ENCODE data around the gene ALDH1A2.

Gene ALDH1A2

DNA sequence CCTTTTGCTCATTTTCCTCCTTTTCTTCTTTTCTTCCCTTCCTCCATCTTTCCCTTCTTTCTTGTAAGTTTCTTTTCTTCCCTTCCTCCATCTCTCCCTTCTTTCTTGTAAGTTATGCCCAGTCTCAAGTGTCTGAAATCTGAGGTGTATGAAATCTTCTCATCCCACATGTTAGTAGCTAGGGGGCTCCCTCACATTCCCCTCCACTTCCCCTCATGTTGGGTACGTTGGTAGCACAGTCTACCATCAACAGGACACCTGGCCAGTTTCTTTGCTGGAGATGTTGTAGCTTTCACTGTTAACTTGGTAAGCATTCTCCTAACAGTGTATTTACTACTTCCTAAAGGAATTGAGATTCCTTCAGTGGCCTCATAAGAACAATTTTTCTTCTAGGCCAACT, 133.9 kb downstream of the ALDH1A2 start:
- DNase-seq = no peak

DNA sequence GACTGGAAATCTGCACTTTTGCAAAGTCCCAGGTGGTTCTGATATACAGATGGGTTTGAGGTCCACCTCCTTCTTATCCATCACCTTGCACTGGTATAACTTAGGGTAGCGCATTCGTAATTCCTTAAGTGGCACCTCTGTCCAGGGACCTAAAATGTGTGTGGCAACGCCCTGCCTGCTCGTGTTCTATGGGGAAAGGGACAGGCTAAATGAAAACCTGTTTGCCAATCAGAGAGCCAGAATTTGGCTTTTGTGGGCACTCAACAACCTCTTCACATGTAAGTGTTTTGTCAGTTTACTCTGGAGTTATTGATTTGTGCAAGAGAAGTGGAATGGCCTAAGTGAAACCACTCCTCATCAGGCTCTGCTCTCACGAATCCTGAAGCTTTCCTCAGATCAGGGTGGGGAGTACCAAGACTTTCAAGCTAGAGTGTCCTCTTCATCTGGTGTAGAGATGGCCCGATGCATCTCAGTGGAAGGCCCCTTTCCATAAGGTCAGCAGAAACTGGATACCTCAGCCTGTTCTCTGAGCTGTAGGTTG, 138.3 kb downstream of the ALDH1A2 start:
- no peak for DNase-seq

DNA sequence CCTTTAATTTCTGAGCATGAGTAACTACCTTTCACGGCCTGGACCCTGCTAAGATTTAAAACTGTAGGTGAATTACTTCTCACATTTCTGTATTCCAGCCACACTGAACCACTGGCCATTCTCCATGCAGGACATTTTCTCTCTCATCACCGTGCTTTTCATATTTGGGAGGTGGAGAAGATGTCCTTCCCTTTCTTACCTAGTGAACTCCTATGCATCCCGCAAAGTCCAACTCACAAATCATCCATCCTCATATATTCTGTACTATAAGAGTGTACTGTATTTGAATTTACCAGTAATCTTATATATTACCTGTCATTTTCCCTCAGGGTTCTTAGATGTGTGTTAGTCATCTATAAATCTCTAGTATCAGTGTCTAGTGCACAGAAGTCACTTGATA, 139.9 kb downstream of the ALDH1A2 start:
- no peak for DNase-seq

DNA sequence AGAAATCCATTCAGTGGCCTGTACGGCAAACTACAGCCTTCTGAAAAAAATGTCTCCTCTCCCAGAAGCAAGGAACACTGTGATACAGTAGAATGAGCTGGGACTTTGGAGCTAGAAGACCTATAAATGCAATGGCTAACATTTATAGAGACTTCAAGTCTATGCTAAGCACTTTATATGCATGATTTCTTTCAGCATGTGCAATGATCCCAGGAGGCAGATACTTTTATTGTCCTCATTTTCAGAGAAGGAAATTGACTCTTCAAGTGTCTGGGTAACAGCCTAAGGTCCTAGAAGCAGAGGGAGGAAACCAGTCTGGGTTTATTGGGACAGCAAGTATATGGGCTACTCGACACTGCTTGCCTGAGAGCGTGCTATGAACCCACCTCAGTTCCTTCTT, 140.9 kb downstream of the ALDH1A2 start:
- no peak for DNase-seq

DNA sequence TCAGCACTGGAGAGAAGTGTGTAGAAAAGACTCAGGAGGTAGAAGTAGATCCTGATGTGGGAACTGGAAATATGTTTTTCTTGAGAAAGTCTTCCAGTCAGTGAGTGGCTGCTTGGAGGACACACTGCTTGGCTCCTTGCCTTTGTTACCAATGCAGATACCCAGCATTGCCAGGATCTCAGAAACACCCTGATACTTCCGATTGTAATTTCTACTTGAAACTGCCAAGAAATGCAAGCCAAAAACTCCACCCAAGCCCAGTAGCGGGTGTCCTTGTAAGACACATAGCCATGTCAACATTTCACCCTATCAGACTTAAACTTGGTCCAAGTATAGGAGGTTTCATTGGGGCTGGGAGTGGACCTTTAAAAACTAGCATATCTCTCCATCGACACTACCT, 141.8 kb downstream of the ALDH1A2 start:
- no peak for DNase-seq

DNA sequence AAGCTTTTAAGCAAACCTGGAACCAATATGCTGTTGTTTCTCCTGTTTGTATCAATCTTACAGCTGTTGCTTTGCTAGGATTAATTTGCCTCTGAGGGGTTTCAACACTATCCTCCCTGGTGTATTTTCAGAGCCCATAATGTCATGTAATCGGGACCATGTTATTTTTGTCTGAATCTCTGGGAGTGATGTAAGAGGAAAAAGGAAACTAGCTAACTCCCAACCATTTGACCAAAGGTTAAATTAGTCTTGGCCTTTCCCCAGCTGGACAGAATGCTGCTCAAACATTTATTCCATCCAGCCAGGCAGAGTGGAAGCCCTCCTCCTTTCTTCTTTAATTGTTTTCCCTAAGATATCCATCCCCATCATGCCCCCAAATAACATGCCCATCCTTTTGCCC, 142.2 kb downstream of the ALDH1A2 start:
- no peak for DNase-seq

DNA sequence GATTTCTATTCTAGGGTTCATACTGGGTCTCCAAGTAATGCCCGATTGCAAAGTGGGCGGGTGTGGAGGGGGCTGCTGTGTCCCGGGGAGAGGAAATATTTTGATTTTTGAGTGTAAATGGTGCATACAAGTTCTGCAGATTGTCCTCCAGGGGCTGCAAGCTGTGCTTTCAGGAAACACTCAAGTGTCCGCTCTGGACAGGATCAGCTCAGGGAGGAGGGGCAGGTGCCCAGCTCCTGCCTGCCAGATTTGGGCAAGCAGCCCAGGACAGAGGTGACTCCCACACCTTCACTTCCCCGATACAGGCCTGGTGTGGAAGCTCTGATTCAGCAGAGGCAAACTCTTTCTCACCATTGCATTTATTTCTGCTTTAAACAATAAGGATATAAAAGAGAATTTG, 142.7 kb downstream of the ALDH1A2 start:
- DNase-seq = no peak

DNA sequence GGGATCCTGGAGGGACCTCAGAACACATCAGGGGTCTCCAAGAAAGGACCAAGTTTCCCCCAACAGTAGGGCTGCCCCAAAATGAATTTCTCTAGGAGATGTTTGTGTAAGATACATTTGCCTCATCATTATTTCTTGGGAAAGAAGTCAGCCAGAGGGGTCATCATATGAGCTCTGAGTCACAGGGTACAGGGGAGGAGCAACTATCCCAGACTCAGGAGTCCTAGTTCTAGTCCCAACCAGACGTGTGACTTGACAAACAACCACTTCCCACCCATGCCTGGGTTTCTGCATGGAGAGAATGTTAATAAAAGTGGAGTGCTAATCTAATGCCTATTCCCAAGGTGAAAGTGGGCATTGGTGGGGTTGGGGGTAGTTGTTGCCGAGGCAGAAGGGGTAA, 144.1 kb downstream of the ALDH1A2 start:
- DNase-seq = no peak

DNA sequence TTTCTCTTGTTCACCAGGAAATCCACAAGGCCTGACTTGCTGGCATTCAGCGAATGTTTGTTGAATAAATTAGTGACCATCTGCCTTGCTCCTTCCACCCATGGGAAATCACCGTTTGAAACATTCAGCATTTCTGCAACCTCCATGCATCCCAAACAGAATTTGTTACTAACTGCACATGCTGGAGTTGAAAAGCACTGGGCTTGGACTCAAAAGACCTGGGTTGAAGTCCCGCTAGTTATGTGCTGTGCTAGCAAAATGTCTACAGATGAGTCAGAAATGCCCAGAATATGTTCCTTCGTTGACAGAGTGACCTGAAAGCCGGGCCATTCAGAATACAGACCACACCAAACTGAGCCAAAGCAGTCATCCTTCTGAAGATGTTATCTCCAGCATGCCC, 144.6 kb downstream of the ALDH1A2 start:
- DNase-seq = no peak

DNA sequence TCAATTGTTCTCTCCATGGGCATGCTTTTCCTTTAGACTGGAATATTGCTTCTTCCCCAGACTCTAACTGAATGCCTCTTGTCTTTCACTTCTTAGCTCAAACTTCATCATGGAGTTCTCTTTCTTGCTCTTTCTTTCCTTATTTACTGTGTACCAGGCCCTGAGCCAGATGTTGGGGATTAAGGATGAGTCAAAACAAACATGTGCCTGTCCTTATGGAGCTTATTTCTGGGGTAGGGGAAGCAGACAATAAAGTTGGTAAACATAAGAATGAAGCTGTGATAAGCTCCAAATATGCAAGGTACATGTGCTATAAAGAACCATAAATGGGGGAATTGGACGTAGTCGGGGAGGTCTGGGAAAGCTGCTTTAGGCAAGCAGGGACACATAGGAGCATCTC, 145.8 kb downstream of the ALDH1A2 start:
- no peak for DNase-seq

DNA sequence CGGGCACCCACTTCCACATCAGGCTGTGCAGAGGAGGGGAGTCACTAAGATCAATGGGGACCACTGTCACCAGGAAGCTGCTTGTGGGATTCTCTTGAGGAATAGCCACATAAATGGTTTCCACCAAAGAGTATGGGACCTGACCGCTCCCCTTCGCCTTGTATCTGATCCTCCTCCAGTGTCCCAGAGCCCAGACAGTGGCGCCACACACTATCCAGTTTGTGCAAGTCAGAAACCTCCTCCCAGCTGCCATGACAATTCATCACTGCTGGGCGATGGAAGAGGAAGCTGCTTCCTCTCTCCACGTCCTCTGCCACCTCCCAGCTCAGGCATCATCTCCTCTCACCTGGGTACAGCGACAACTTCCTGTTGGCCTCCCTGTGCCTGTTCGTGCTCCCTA, 147.5 kb downstream of the ALDH1A2 start:
- DNase-seq = no peak

DNA sequence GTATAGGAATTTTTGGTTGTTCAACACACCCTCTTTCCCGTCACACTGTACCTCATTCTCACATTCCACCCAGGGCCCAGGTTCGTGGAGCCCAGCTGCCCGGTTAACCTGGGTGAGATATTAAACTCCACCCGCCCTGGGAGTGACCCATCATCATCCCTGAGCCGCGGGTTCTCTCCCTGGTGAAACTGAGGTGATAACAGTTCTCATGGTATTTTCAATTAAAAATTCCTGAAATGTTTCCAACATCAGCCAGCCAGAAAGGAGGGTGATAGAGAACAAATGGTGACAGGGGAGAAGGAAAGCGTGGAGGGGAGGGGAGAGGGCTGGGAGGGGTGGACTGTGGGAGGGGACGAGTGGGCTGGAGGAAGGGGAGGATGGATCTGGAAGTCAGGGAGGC, 148.8 kb downstream of the ALDH1A2 start:
- DNase-seq = no peak

DNA sequence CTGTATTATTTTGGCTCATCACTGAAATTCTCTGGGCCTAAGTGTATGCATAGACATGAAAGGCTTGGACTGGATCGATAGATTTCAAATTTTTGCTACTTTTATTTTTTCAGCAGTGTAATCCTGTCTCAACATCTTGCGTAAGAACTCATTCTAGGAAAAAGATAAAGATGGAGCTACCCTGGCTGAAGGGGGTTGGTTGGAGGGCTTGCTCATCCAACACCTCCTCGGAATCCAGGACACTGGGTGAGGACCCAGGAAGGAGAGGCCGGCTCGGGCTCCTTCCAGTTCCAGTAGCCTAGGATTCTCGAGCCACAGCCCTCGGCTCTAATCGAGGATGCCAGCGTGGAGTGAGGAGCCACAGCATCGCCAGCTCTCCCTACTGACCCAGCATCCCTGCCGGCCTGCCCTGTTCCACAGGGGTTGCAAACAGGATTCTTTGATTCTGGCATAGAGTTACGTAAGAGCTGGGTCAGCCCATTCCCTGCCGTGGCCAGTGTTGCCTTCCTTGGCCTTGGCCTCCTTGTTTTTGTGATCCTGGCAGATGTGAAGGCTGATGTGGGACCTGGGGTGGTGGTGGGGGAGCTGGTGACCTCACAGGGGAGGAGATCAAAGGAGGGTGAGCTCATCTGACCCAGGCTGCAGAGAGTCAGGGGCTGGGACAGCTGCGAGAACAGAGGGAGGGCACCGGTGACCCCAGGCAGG, 149.5 kb downstream of the ALDH1A2 start:
- DNase-seq = no peak

DNA sequence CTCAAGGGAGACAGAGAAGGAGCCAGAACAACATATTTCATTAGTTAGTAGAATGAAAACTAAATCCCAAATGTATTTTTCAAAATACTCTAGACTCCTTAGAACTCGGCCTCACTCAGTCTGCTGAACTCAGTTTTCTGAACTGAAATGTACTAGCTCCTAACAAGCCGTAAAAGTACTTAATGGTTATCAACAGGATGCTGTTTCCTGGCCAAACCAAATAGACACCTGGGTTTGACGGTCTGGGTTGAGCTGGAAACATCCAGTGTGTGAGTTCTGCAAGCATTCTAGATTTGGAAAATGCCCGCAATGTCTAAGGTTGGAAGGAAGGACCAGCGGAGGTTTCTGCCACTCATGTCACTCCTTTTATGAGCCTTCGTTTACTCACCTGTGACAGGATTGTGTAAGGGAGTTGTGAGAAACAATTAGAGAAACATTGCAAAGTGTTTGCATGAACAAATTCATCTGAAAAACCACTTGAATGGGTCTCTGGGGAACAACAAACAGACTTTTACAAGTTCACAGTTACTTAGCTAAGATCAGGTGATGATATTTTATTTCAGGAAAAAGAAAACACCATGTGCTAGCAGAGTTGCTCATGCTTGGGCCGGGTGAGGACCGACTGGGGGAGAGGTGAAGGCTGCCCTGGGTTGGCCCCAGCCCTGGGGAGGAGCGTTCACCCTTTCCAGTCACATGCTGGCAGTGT, 151.0 kb downstream of the ALDH1A2 start:
- no peak for DNase-seq

DNA sequence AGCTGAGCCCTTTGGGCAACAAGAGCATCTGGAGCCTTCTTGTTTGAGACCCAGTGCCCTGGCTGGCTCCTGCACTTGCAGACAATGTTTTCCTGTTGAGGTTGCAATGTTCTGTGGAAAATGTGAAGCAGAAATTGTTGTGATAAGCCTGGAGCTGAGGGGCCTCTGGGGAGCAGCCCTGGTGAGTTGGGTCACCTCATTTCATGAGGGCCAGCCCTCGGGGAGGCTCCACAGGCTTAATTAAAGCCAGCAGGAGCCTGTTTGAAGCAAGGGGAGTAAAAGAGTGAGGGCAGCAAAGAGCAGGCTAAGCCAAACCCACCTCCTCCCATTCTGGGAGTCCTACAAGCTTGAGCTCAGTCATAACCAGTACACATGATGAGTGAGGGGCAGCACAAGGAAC, 154.3 kb downstream of the ALDH1A2 start:
- DNase-seq = no peak

DNA sequence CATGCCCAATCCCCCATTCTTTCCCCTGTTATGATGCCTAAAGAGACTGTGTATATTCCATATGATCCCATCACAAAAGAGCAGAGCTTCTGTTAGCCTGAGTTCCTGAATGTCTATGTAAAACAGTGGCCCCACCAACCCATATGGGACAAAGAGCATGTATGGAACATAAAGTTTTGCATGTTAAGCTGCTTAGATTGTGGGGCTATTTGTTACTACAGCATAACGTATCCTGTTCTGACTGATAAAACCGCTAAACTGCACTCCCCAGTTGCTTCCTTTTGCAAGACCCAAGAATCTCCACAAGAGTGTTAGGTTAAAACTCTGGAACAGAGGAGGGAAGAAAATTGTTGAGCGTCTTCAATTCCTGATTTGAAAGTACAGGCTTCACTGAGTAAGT, 154.8 kb downstream of the ALDH1A2 start:
- DNase-seq = no peak

DNA sequence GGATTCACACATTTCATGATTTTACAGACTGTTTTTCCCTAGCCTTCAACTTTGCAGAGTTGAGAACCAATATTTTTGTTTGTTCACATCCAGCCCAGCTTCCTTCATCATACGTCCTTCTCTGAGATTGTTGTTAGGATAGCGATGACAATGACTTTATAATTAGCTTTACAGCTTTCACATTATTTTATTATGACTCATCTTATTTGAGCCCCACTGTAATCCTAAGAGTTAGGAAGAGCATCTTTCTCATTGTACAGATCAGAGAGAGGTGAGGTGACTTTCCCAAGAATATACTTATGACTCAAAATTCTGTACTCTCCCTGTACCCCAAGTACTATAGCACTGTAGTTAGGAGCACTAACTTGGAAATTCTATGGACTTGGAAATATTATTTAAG, 156.1 kb downstream of the ALDH1A2 start:
- DNase-seq = no peak

DNA sequence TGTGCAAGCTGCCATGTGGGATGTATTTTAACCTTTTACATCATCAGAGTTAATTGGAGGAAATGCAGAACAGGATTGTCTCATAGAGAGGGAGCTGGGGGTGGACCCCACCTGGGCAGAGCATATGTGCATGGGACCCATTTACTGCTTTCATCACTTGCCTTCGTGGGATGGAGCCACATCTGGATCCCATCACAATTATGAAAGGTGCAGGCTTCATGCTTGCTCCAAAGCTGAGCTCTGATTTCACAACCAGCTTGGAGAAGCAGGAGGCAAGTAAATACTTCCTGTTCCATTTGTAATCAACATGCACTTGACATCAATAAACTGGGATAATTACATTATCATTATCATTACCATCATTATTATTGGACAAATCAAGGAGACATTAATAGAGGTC, 161.9 kb downstream of the ALDH1A2 start:
- DNase-seq = no peak
